DLD1 (cell line): Measurements from ENCODE around the gene MDC1.

Source experiments
- in situ Hi-C: cut with HindIII; loops from 2 replicates; pipeline ENCODE4 v1.10.0; 2017; ENCODE audit warnings: low sequenced_read_pairs

MDC1 gene

GRCh38 chr6:30655743-30656094 lies 61.4 kb downstream of the MDC1 start:
- in situ Hi-C loops, result no loop called here

GRCh38 chr6:30654798-30655742 lies 62.0 kb downstream of the MDC1 start:
- in situ Hi-C loops, result no loop called here

- in situ Hi-C loops, result no loop called here
Measured at GRCh38 chr6:30651143-30651542, 65.9 kb downstream of the MDC1 start.
